DMS 273 (cell line): ENCODE measurements around the gene LDHB.
"Not testable (repeated sequence)": the region's sequence is repeated elsewhere in the genome, so short reads cannot be mapped to it uniquely, and the experiment has no call there.

ENCODE experiments used
- DNase-seq: peaks from one replicate; lab custom pipeline; 2025; ENCODE audit not compliant: unreplicated experiment; lab: John Stamatoyannopoulos, UW

The LDHB gene

DNA sequence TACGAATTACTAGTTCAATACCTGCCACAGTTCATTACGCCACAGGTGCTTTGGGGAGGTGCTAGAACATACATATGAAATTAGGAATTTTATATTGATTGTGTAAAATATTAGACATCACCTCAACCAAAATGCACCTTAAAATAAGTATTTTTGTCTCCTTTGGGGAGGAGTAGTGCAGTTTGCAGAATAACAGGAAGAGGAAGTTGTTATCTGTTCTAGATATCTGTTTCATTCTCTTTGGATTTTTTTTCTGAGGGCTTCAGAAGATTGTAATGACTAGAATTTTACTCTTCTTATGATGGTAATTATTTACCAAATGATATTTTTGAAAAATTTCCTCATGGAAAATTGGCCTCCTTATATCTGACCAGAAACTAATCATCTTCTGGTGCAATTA lies 43.1 kb downstream of the LDHB start:
- DNase-seq: no peak

DNA sequence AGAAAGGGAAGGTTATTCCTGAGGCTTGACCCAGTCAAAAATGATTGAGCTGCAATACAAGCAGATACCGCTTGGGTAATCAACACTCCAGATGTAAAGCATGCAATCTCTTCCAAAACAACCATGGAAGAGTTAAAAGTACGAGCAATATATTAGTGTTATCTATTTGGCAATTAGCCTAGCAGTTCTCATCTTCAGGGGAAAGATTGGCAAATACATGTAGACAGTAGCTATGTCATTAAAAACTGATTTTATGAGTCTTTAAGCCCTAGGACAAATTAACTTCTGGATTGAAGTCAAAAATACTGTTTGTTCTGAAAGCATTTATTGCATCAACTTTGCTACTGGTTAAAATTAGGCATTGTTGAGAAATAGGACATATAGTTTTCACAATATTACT lies 43.7 kb downstream of the LDHB start:
- peak; percentile 5 for DNase-seq

DNA sequence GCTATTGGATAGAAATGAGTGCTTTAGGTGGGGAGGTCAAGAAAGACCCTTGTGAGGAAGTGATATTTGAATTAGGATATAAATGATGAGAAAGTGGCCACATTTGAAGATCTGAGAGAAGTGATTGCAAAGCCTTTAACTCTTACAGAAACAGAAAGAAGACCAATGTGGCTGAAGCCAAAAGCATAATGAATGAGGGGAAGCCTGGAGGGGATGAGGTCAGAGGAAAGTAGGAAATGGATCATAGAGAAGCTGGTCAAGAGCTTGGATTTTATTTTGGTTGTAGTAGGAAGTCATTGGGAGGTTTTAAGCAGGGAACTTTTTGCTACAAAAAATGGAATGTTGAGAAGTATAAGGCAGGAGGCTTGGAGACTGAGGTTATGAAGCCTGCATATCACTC lies 49.4 kb downstream of the LDHB start:
- no peak for DNase-seq

DNA sequence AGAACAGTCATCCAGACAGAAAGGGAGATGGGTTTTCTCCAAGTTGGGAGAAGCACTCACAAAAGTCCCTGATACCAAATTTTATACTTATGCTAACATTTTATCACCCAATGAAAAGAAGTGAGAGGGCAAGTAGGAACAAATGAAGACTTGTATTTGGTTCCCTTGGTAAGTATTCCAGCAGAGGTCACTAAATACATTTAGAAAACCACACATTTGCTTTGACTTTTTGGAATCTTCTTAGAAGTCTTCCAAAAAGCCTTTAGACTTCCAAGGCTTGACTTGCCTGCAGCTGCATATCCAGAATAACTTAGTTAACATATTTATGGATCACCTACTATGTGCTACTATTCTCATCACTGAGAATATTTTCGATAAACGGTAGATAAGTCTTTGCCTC lies 49.9 kb downstream of the LDHB start:
- peak; percentile 23 for DNase-seq

DNA sequence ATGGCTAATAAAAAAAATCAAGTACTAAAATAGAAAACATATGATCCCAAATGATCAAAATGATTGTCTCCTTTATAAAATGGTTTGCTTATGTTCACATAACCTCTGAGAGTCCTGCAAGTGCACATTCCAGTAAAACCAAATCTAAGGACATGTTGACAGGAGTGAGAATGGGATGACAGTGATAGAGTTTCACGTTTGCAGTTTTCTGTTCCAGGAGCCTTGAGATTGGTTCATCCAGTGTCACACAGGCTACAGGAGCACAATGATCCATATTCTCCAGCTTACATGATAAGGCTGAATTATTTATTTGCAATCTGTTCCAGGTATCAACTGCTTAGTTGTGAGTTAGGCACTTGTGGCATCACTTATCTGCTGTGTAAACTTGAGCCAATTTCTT lies 51.5 kb downstream of the LDHB start:
- no peak for DNase-seq

DNA sequence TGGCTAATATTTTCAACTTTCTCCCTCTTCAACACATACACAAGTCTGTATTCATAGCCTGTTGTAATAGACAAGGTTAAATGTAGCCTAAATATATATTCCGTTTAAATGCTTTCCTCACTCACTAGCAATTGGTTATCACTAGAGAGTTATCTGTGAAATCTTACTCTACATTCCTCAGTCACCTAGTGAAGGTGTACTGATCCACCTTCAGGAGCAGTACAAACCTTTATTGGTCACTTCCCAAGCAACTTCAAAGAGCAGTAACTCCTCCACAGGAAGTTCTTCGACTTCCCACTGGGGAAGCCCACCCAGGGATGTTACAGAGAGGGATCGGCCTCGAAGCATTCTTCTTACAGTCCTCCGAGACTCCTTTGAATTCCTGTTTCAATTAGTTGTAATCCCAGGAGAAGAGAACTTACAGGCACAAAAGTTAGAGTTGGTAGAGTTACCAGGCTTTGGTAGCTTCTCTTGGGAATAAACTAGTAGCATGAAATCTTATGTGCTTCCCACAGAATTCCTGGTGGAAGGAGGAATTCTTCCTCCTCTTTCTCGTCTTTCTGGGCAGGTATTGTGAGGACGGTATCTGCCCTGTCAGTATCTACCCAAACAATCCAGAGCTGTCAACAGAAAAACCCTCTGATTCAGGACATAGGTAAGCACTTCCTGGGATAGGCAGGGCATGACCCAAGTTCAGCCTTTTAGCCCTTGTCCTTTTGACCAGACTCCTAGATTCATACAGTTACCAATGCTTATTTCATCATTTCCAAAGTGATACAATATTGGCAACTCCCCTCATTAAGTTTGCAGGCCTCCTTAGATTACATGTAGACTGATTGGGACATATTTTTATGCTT lies 53.2 kb downstream of the LDHB start, which contains the start of gene GYS2:
Gene GYS2 (minus strand): TSS at position 603 of the 857 bp plus-strand sequence. CDS start 255 bp downstream, at position 348.
- DNase-seq: no peak

DNA sequence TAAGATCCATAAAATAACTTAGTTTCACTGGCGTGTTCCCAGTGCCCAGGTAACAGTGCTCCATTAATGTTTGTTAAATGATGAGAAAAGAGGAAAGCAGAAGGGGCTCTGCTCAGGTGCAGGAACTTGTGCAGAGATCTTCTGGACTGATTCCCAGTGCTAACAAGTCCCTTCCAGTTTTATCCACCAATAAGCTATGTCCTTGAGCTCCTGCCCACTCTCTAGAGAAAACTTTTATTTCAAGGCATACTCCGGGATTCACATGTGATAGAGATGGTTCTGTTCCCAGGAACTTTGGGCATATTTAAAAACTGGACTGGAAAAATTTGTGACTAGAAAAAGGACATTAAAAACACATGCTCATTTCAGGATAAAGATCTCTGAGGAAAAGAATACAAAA lies 54.9 kb downstream of the LDHB start:
- DNase-seq: no peak

DNA sequence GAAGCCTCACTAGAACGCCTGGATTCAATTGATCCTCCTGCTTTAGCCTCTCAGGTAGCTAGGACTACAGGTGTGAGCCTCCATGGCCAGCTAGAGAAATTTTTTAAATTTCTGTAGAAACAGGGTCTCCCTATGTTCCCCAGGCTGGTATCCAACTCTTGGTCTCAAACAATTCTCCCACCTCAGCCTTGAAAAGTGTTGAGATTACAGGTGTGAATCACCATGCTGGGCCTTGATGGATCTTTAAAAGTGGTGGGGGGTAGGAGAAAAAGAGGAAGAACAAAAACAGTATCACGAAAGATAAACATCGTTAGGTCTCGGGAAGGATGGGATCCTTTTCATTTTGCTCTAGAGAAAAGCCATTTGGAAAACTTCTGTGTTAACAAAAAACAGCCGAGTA lies 57.4 kb downstream of the LDHB start:
- DNase-seq: no peak

DNA sequence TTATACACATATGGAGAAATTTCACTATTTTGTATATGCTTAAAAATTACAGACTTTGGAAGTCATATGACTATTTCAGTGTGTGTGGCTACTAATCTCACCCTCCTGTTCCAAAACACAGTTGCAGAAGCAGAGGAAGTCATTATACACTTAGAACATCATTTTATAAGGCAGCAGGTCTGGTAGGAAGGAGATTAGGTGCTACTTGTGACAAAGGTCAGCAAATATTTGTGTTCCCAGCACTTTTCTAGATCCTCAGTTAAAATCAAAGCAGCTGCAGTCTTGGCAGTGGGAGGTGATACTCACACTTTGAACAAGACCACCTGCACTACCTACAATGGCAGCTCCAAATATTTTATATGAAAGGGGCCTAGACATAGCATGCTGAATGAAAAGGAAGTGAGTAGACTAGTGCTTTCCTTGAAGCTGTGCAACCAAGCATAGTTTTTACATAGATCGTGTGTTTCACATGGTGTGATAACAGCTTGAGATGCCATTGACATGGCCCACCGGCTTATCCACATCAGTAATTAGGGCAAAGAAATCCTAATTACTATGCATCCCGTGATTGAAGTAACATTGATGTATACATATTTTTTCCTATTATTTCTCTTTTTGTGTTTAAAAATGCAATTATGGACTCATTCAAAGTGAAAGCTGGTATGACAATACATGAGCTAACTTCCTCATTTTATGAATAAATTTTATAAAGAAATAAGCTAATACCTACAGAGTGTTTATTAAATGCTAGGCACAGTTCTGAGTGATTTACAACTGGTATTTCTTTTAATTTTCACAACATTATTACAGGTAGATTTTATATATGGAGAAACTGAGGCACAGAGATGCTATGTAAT lies 58.3 kb downstream of the LDHB start:
- no peak for DNase-seq

DNA sequence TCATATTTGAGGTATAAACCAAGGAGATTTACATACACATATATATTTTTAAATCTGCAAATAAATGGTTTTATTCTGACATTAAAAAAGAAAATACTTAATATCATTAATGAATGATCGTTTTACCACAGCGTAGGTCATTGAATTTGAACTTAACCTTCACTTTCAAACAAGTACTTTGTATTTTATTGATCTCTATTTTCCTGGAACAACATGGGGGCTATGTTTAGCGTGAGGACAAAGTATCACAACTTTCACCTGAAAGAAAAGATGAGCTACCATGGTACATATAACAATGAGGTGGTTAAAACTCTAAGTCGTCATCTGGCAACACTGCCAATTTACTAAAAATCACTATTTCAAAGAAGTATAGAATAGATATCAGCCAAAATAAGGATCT lies 59.0 kb downstream of the LDHB start:
- no peak for DNase-seq

DNA sequence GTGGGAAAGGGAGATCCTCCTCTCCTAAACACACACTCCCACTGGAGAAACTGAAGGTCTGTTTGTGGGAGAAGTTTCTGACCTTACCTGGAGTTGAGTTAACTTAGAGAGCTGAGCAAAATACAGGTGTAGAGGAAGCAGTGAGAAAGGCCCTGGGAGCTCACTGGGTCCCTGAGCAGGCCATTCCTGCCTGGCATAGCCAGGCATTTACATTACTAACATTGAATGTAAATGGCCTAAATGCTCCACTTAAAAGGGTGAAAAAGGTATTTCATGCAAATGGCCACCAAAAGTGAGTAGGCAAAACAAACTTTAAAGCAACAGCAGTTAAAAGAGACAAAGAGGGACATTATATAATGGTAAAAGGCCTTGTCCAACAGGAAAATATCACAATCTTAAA lies 62.3 kb downstream of the LDHB start:
- DNase-seq: not testable (repeated sequence)

DNA sequence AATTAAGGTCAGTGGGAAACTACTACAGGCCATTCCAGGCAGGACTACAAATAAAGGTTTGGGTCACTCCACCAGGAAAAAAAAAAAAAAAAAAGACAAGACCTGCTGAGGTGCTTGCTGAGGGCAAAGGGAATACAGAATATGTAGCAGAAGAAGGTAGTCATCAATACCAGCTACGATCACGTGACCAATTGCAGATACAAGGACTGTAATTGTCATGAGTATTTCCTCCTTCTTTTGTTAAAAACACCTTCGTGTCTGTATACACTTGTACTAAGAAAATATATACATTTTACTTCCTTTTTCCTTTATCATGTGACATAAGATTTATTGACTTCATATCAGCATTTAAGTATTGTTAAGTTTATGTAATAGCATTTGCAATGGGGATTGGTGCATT lies 72.2 kb downstream of the LDHB start:
- DNase-seq: no peak
